ENCODE data around the gene ASAP2.

Gene ASAP2

GRCh38 chr2:9443526-9443925, 236.9 kb downstream of the ASAP2 start:
- Histone ChIP-seq H3K4me2 (ENCODE audit: insufficient read depth, low read length, poor library complexity, severe bottlenecking) (no peak overlapping the region), H3K36me3 (replicated peaks in 1 of 2; ENCODE audit: control insufficient read depth in 2 of 2, insufficient read depth in 2 of 2, low read length in 2 of 2) (peaks cover 30 to 96% of the 10 kb centered on the region in 2 donors), H2BK15ac (ENCODE audit: low read length) (no peak overlapping the region), H2BK120ac (ENCODE audit: low read depth, low read length) (no peak overlapping the region), H3K27ac (replicated peaks; ENCODE audit: low read length) (no peak overlapping the region), H4K91ac (ENCODE audit: low read depth, low read length, poor library complexity) (no peak overlapping the region), H3K23ac (ENCODE audit: low read depth, low read length, poor library complexity) (no peak overlapping the region), H2AFZ (ENCODE audit: low read length) (no peak overlapping the region), H3K27me3 (ENCODE audit: control insufficient read depth in 3 of 3, insufficient read depth in 3 of 3, low read depth in 1 of 3, low read length in 3 of 3) (no peaks in the 10 kb centered on the region), H3K4me1 (ENCODE audit: control insufficient read depth in 2 of 2, insufficient read depth in 1 of 2, low read depth in 1 of 2, low read length in 2 of 2) (no peaks in the 10 kb centered on the region), H2BK12ac (ENCODE audit: low read length) (no peak overlapping the region), H3K14ac (ENCODE audit: low read length) (no peak overlapping the region), H4K8ac (ENCODE audit: low read depth, low read length) (no peak overlapping the region), H3K9ac (ENCODE audit: low read depth, low read length, poor library complexity) (no peak overlapping the region), H2BK5ac (ENCODE audit: low read length) (no peak overlapping the region), H3K4ac (ENCODE audit: low read length) (no peak overlapping the region), H3K18ac (ENCODE audit: low read length) (no peak overlapping the region), H3K79me1 (ENCODE audit: low read depth, low read length) (no peaks in the 10 kb centered on the region), H2AK5ac (ENCODE audit: low read depth, low read length) (no peak overlapping the region), H3K9me3 (replicated peaks in 1 of 2; ENCODE audit: control insufficient read depth in 2 of 2, insufficient read depth in 1 of 2, low read depth in 1 of 2, low read length in 2 of 2) (no peaks in the 10 kb centered on the region), H3K4me3 (ENCODE audit: low read length in 2 of 2) (no peak overlapping the region)
- no peak for DNase-seq (ENCODE audit: low spot score)
- WGBS, 2 donors (ENCODE audit: extremely low coverage in 2 of 2, insufficient read length in 2 of 2, insufficient replicate concordance in 1 of 2) = no CpG with 5 or more reads among the region's 5 CpGs

GRCh38 chr2:9445089-9445488, 238.5 kb downstream of the ASAP2 start:
- Histone ChIP-seq H2AFZ (ENCODE audit: low read length) (no peak overlapping the region), H3K27ac (replicated peaks; ENCODE audit: low read length) (no peak overlapping the region), H2BK15ac (ENCODE audit: low read length) (no peak overlapping the region), H2AK5ac (ENCODE audit: low read depth, low read length) (no peak overlapping the region), H3K36me3 (replicated peaks in 1 of 2; ENCODE audit: control insufficient read depth in 2 of 2, insufficient read depth in 2 of 2, low read length in 2 of 2) (peaks cover 33 to 96% of the 10 kb centered on the region in 2 donors), H2BK5ac (ENCODE audit: low read length) (no peak overlapping the region), H4K91ac (ENCODE audit: low read depth, low read length, poor library complexity) (no peak overlapping the region), H3K4ac (ENCODE audit: low read length) (no peak overlapping the region), H3K4me2 (ENCODE audit: insufficient read depth, low read length, poor library complexity, severe bottlenecking) (no peak overlapping the region), H3K27me3 (ENCODE audit: control insufficient read depth in 3 of 3, insufficient read depth in 3 of 3, low read depth in 1 of 3, low read length in 3 of 3) (no peaks in the 10 kb centered on the region), H3K9me3 (replicated peaks in 1 of 2; ENCODE audit: control insufficient read depth in 2 of 2, insufficient read depth in 1 of 2, low read depth in 1 of 2, low read length in 2 of 2) (no peaks in the 10 kb centered on the region), H3K9ac (ENCODE audit: low read depth, low read length, poor library complexity) (no peak overlapping the region), H3K14ac (ENCODE audit: low read length) (no peak overlapping the region), H3K23ac (ENCODE audit: low read depth, low read length, poor library complexity) (no peak overlapping the region), H2BK12ac (ENCODE audit: low read length) (no peak overlapping the region), H3K4me1 (ENCODE audit: control insufficient read depth in 2 of 2, insufficient read depth in 1 of 2, low read depth in 1 of 2, low read length in 2 of 2) (no peaks in the 10 kb centered on the region), H3K79me1 (ENCODE audit: low read depth, low read length) (no peaks in the 10 kb centered on the region), H2BK120ac (ENCODE audit: low read depth, low read length) (no peak overlapping the region), H3K4me3 (ENCODE audit: low read length in 2 of 2) (no peak overlapping the region), H4K8ac (ENCODE audit: low read depth, low read length) (no peak overlapping the region), H3K18ac (ENCODE audit: low read length) (no peak overlapping the region)
- no peak for DNase-seq (ENCODE audit: low spot score)
- no CpG with 5 or more reads among the region's 7 CpGs for WGBS, 2 donors (ENCODE audit: extremely low coverage in 2 of 2, insufficient read length in 2 of 2, insufficient replicate concordance in 1 of 2)

- no peak overlapping the region for H3K18ac ChIP-seq (ENCODE audit: low read length)
- no peaks in the 10 kb centered on the region for H3K9me3 ChIP-seq (replicated peaks in 1 of 2; ENCODE audit: control insufficient read depth in 2 of 2, insufficient read depth in 1 of 2, low read depth in 1 of 2, low read length in 2 of 2)
- no peak overlapping the region for H3K9ac ChIP-seq (ENCODE audit: low read depth, low read length, poor library complexity)
- no peak overlapping the region for H3K23ac ChIP-seq (ENCODE audit: low read depth, low read length, poor library complexity)
- H2BK12ac ChIP-seq (ENCODE audit: low read length) = no peak overlapping the region
- no peak overlapping the region for H2AFZ ChIP-seq (ENCODE audit: low read length)
- no peak overlapping the region for H3K4ac ChIP-seq (ENCODE audit: low read length)
- H3K79me1 ChIP-seq (ENCODE audit: low read depth, low read length) = no peaks in the 10 kb centered on the region
- no peak overlapping the region for H2AK5ac ChIP-seq (ENCODE audit: low read depth, low read length)
- no peaks in the 10 kb centered on the region for H3K27me3 ChIP-seq (ENCODE audit: control insufficient read depth in 3 of 3, insufficient read depth in 3 of 3, low read depth in 1 of 3, low read length in 3 of 3)
- H3K4me3 ChIP-seq (ENCODE audit: low read length in 2 of 2) = no peak overlapping the region
- no peak overlapping the region for H3K4me2 ChIP-seq (ENCODE audit: insufficient read depth, low read length, poor library complexity, severe bottlenecking)
- H3K4me1 ChIP-seq (ENCODE audit: control insufficient read depth in 2 of 2, insufficient read depth in 1 of 2, low read depth in 1 of 2, low read length in 2 of 2) = no peaks in the 10 kb centered on the region
- WGBS, 2 donors (ENCODE audit: extremely low coverage in 2 of 2, insufficient read length in 2 of 2, insufficient replicate concordance in 1 of 2) = no CpG with 5 or more reads among the region's 1 CpG
- H4K8ac ChIP-seq (ENCODE audit: low read depth, low read length) = no peak overlapping the region
- H2BK5ac ChIP-seq (ENCODE audit: low read length) = no peak overlapping the region
- no peak overlapping the region for H4K91ac ChIP-seq (ENCODE audit: low read depth, low read length, poor library complexity)
- H3K14ac ChIP-seq (ENCODE audit: low read length) = no peak overlapping the region
- no peak for DNase-seq (ENCODE audit: low spot score)
- no peak overlapping the region for H2BK15ac ChIP-seq (ENCODE audit: low read length)
- H3K27ac ChIP-seq (replicated peaks; ENCODE audit: low read length) = no peak overlapping the region
- H2BK120ac ChIP-seq (ENCODE audit: low read depth, low read length) = no peak overlapping the region
- H3K36me3 ChIP-seq (replicated peaks in 1 of 2; ENCODE audit: control insufficient read depth in 2 of 2, insufficient read depth in 2 of 2, low read length in 2 of 2) = peaks cover 20 to 92% of the 10 kb centered on the region in 2 donors
Measured at GRCh38 chr2:9451231-9451630, 244.6 kb downstream of the ASAP2 start.
